Skin epidermis (tissue), 12 donors: ENCODE results near the gene TIMM17B.

ENCODE experiments used
- H3K27ac ChIP-seq, 21 experiments: fragments of 200-600 bp; sonication (generic) in 11 of 21; one replicate each; pipeline ENCODE4 v1.5.0; 2020; ENCODE audit warnings: mild to moderate bottlenecking in 3 of 21, inconsistent platforms in 2 of 21, moderate library complexity in 2 of 21
- H3K4me3 ChIP-seq, 7 experiments: fragments of 200-600 bp; sonication (generic) in 2 of 7; one replicate each; pipeline ENCODE4 v1.5.0; 2020; ENCODE audit warnings: inconsistent platforms in 2 of 7, mild to moderate bottlenecking in 2 of 7, moderate library complexity in 1 of 7

The TIMM17B gene

GRCh38 chrX:48852857-48853256 lies 44.7 kb downstream of the TIMM17B start:
- H3K27ac ChIP-seq, result no peak overlapping the region
- no peak overlapping the region for H3K4me3 ChIP-seq

- Histone ChIP-seq H3K4me3 (no peak overlapping the region), H3K27ac (no peak overlapping the region)
Observed at GRCh38 chrX:48848847-48849246, 48.7 kb downstream of the TIMM17B start.
